Stimulated activated CD4-positive, alpha-beta T cell treated with anti-CD3 and anti-CD28 coated beads, Interleukin-1b, Interleukin-23, amount 100 ng/mL, for 1 hour (primary cell): ENCODE measurements around the gene PIGBOS1.

Source experiments
- DNase-seq, 2 donors: peaks; one replicate each; pipeline ENCODE4 v3.0.0-alpha.2; 2020; ENCODE audit warnings: low read depth in 2 of 2

The PIGBOS1 gene

GRCh38 chr15:55267401-55268175 lies 51.3 kb downstream of the PIGBOS1 start:
- peak in 1 of 2 donors; percentile 26 for DNase-seq
